ENCODE results near the gene PCSK1.

PCSK1 gene

GRCh38 chr5:96447949-96448348 lies 14.9 kb upstream of the PCSK1 start:
- no peak overlapping the region for H3K4me3 ChIP-seq (ENCODE audit: low read depth, low read length)
- TF ChIP-seq CTCF (conservative IDR thresholded peaks at IDR 0.05; ENCODE audit: low read depth, low read length) = no peak
- no peak for DNase-seq (ENCODE audit: low read depth)

- no peak for DNase-seq (ENCODE audit: low read depth)
- no peak for TF ChIP-seq CTCF (conservative IDR thresholded peaks at IDR 0.05; ENCODE audit: low read depth, low read length)
- H3K4me3 ChIP-seq (ENCODE audit: low read depth, low read length) = no peak overlapping the region
Observed at GRCh38 chr5:96440185-96440538, 7.1 kb upstream of the PCSK1 start.

GRCh38 chr5:96439477-96440184 lies 6.6 kb upstream of the PCSK1 start:
- no peak for TF ChIP-seq CTCF (conservative IDR thresholded peaks at IDR 0.05; ENCODE audit: low read depth, low read length)
- peak; percentile 19 for DNase-seq (ENCODE audit: low read depth)
- H3K4me3 ChIP-seq (ENCODE audit: low read depth, low read length) = no peak overlapping the region

DNA sequence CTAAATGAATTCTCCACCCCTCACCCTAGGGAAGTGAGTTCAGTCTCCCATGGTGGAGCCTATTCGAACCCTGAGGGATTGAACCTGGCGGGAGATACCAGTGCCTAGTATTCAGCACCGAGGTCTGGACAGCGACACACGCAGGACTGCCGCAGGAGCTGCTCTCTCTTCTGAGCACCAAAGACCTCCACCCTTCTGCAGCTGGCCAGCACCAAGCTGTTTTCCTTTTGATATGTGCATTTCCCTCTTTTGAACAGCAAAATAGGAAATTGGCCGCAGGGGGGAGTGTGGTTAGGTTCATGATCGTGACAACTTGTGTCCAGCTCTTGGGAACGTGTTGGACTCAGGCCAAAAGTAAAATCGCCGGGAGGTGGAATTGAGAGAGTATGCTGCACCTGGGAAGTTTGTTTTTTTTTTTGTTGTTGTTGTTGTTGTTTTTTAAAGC lies 1.2 kb upstream of the PCSK1 start:
- peak; percentile 84 for DNase-seq (ENCODE audit: low read depth)
- no peak overlapping the region for H3K4me3 ChIP-seq (ENCODE audit: low read depth, low read length)
- peak; percentile 13 for TF ChIP-seq CTCF (conservative IDR thresholded peaks at IDR 0.05; ENCODE audit: low read depth, low read length)

GRCh38 chr5:96432216-96433065 lies 607 bp downstream of the PCSK1 start:
- peak; percentile 16 for DNase-seq (ENCODE audit: low read depth)
- TF ChIP-seq CTCF (conservative IDR thresholded peaks at IDR 0.05; ENCODE audit: low read depth, low read length) = no peak
- H3K4me3 ChIP-seq (ENCODE audit: low read depth, low read length) = no peak overlapping the region

DNA sequence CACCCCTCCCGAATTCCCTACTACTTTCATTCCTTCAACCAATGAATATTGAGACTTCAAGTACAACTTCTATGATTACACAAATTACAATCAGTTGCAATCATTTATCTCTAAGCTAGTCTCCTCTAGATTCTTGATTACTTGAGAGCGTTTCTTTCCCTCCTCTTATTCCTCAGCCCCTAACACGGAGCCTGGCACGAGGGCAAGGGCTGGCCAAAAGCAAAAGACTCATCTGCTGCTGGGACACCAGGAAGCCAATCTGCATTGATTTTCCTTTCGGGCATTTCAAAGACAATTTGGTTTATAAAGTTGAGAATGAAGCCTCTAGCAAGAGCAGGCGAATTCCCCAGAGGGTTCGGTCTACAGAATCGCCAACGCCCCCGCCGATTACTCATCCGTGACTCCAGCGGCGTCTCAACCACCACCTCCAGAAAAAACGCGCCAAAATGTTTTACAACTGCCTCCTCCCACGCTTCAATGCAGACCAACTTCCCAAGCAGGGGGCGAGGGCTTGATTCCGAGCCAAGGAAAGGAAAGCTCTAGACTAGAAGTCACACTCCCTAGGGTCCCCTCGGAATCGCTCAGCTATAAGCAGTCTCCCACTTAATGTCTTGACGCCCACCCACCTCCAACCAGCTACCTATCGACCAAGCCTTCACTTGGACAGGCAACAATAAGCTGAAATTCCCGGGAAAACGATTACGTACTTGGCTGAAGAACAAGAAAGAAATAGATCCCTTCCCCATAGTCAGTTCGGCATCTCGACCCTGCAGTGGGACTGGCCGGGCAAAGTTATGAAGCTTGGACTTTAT lies 1.5 kb downstream of the PCSK1 start:
- H3K4me3 ChIP-seq (ENCODE audit: low read depth, low read length) = no peak overlapping the region
- DNase-seq (ENCODE audit: low read depth) = peak; percentile 57
- no peak for TF ChIP-seq CTCF (conservative IDR thresholded peaks at IDR 0.05; ENCODE audit: low read depth, low read length)
